ENCODE data around the gene TMEM141.

Gene TMEM141

GRCh38 chr9:136814725-136815421, 23.7 kb downstream of the TMEM141 start:
- DNase-seq (ENCODE audit: low spot score), result no peak

- no peak for DNase-seq (ENCODE audit: low spot score)
These were observed 24.3 kb downstream of the TMEM141 start for GRCh38 chr9:136815422-136815782.

- DNase-seq (ENCODE audit: low spot score), result no peak
These were observed 30.1 kb downstream of the TMEM141 start for GRCh38 chr9:136820971-136821825.

- no peak for DNase-seq (ENCODE audit: low spot score)
These were observed 30.8 kb downstream of the TMEM141 start for GRCh38 chr9:136821826-136822544.

- DNase-seq (ENCODE audit: low spot score), result no peak
These were observed 32.2 kb downstream of the TMEM141 start for GRCh38 chr9:136823136-136824046.

GRCh38 chr9:136824496-136825225, 33.5 kb downstream of the TMEM141 start:
- DNase-seq (ENCODE audit: low spot score), result no peak

GRCh38 chr9:136825295-136826187, 34.4 kb downstream of the TMEM141 start:
- no peak for DNase-seq (ENCODE audit: low spot score)

GRCh38 chr9:136826188-136826541, 35.0 kb downstream of the TMEM141 start:
- no peak for DNase-seq (ENCODE audit: low spot score)

- DNase-seq (ENCODE audit: low spot score), result no peak
These were observed 35.8 kb downstream of the TMEM141 start for GRCh38 chr9:136826703-136827582.

- no peak for DNase-seq (ENCODE audit: low spot score)
These were observed 36.8 kb downstream of the TMEM141 start for GRCh38 chr9:136827794-136828473.

GRCh38 chr9:136828474-136829140, 37.5 kb downstream of the TMEM141 start:
- no peak for DNase-seq (ENCODE audit: low spot score)

- no peak for DNase-seq (ENCODE audit: low spot score)
These were observed 38.3 kb downstream of the TMEM141 start for GRCh38 chr9:136829412-136829811.

GRCh38 chr9:136829981-136830885, 39.1 kb downstream of the TMEM141 start:
- no peak for DNase-seq (ENCODE audit: low spot score)

GRCh38 chr9:136831002-136831719, 40.0 kb downstream of the TMEM141 start:
- no peak for DNase-seq (ENCODE audit: low spot score)

GRCh38 chr9:136831720-136832104, 40.6 kb downstream of the TMEM141 start:
- no peak for DNase-seq (ENCODE audit: low spot score)

- no peak for DNase-seq (ENCODE audit: low spot score)
These were observed 41.4 kb downstream of the TMEM141 start for GRCh38 chr9:136832581-136832980.
